Tibial nerve (tissue), 4 donors: ENCODE results near the gene DGKD. TPM values are rescaled to one million over a fixed set of nuclear protein-coding genes. Genes with fewer than 3 reads are reported as not detected.

Experiments
- DNase-seq, 2 donors: peaks; one replicate each; pipeline ENCODE4 v3.0.0-alpha.2; 2019; ENCODE audit warnings: low spot score in 2 of 2
- H3K27ac ChIP-seq, 4 donors: fragments of 200-600 bp; sonication (generic) in 3 of 4; one replicate each; pipeline ENCODE4 v1.5.1; 2017 to 2019; ENCODE audit warnings: mild to moderate bottlenecking in 1 of 4
- H3K27me3 ChIP-seq, 2 donors: fragments of 200-600 bp; sonication (generic) in 1 of 2; one replicate each; pipeline versions ENCODE4 v1.5.1 to v1.6.0; 2017 to 2019
- H3K36me3 ChIP-seq, 3 donors: fragments of 200-600 bp; sonication (generic); one replicate each; pipeline ENCODE4 v1.5.1; 2018 to 2019
- H3K4me1 ChIP-seq, 4 donors: fragments of 200-600 bp; sonication (generic) in 3 of 4; one replicate each; pipeline ENCODE4 v1.5.1; 2017 to 2019
- H3K4me3 ChIP-seq, 4 donors: fragments of 200-600 bp; sonication (generic) in 3 of 4; one replicate each; pipeline ENCODE4 v1.5.1; 2017 to 2019; ENCODE audit warnings: mild to moderate bottlenecking in 1 of 4, moderate library complexity in 1 of 4
- H3K9me3 ChIP-seq, 4 donors: fragments of 200-600 bp; sonication (generic) in 3 of 4; one replicate each; pipeline ENCODE4 v1.5.1; 2017 to 2019
- CTCF ChIP-seq, 5 experiments: fragments of 200-600 bp in 3 of 5; fragments of 450-650 bp in 2 of 5; sonication (generic) in 3 of 5; IDR thresholded peaks; one replicate each; pipeline ENCODE4 v1.5.1; 2016 to 2019; ENCODE audit warnings: antibody characterized with exemption in 5 of 5, mild to moderate bottlenecking in 3 of 5, moderate library complexity in 2 of 5
- EP300 ChIP-seq, 2 donors: sonication (generic); formaldehyde crosslinking; IDR thresholded peaks; one replicate each; pipeline ENCODE4 v1.6.1; 2017; ENCODE audit warnings: antibody characterized with exemption in 2 of 2, mild to moderate bottlenecking in 1 of 2
- POLR2A ChIP-seq, 2 donors: fragments of 450-650 bp; IDR thresholded peaks; one replicate each; pipeline ENCODE4 v1.6.1; 2017; ENCODE audit warnings: antibody characterized with exemption in 2 of 2, mild to moderate bottlenecking in 2 of 2, moderate library complexity in 2 of 2
- WGBS, 2 donors: methylation state at CpG; one replicate each; pipeline ENCODE4 v1.1.5; 2018; 5-methylcytosine and 5-hydroxymethylcytosine counted together
- total RNA-seq, 4 donors: library from RNA; depleted of rRNA; stranded (reverse); fragments of >200 nt; gene quantifications; one replicate each; pipeline ENCODE4 v1.1.0, GENCODE V29; 2016

DGKD gene
- total RNA-seq, 4 donors from 2014 or later, result 6.5 to 11.7 (median 7.4) TPM

- H3K4me3 ChIP-seq, result no peak overlapping the region
Measured at GRCh38 chr2:233481368-233482142, 127.3 kb downstream of the DGKD start.

GRCh38 chr2:233482616-233483015 lies 128.3 kb downstream of the DGKD start:
- peaks cover 0 to 15% (median 2%) of the 10 kb centered on the region in 4 donors for H3K4me1 ChIP-seq
- no peak for TF ChIP-seq CTCF (IDR thresholded peaks at IDR 0.05)
- TF ChIP-seq EP300 (IDR thresholded peaks at IDR 0.05), result no peak
- TF ChIP-seq POLR2A (IDR thresholded peaks at IDR 0.05), result no peak
- H3K27ac ChIP-seq, result no peak overlapping the region

More at GRCh38 chr2:233481368-233482142, 127.3 kb downstream of the DGKD start:
- Histone ChIP-seq H3K4me1 (peaks cover 0 to 5% (median under 1%) of the 10 kb centered on the region in 4 donors), H3K27me3 (no peaks in the 10 kb centered on the region), H3K36me3 (peaks cover 0 to 100% (median 11%) of the 10 kb centered on the region in 3 donors), H3K9me3 (no peaks in the 10 kb centered on the region), H3K27ac (no peak overlapping the region)
- DNase-seq, result no peak
- no peak for TF ChIP-seq CTCF (IDR thresholded peaks at IDR 0.05)
- no peak for TF ChIP-seq POLR2A (IDR thresholded peaks at IDR 0.05)
- no peak for TF ChIP-seq EP300 (IDR thresholded peaks at IDR 0.05)
- WGBS, 2 donors, result 74 to 81% methylated on average over 22 of the region's 22 CpGs

DNA sequence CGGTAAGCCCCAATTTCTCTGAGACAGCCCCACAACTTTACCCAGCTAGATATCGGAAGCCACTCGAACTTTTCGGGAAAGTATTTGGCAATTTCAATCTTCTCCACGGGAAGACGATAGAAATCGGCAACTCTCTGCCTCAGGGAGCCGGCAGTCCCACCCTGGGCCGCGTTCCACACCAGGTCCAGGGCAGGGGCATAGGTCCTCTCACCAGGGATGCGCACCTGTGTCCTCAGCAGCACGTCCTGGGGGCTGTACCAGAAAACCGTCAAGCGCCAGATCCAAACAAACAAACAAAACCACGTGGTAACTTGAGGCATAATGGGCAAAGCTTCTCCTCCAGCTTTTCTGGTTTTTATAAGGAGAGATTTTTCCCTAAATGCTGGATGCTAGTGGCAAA lies 131.4 kb downstream of the DGKD start:
- WGBS, 2 donors, result 86 to 93% methylated on average over 15 of the region's 15 CpGs
- Histone ChIP-seq H3K36me3 (peaks cover 0 to 87% (median 4%) of the 10 kb centered on the region in 3 donors), H3K27ac (no peak overlapping the region), H3K4me3 (no peak overlapping the region), H3K9me3 (no peaks in the 10 kb centered on the region), H3K27me3 (no peaks in the 10 kb centered on the region), H3K4me1 (peaks cover 0 to 39% (median 8%) of the 10 kb centered on the region in 4 donors)
- TF ChIP-seq EP300 (IDR thresholded peaks at IDR 0.05) (no peak), CTCF (IDR thresholded peaks at IDR 0.05) (no peak), POLR2A (IDR thresholded peaks at IDR 0.05) (no peak)
- DNase-seq, result no peak

More at GRCh38 chr2:233482616-233483015, 128.3 kb downstream of the DGKD start:
- H3K36me3 ChIP-seq, result peaks cover 0 to 93% (median 4%) of the 10 kb centered on the region in 3 donors
- no peaks in the 10 kb centered on the region for H3K27me3 ChIP-seq
- H3K9me3 ChIP-seq, result no peaks in the 10 kb centered on the region
- H3K4me3 ChIP-seq, result no peak overlapping the region
- no peak for DNase-seq
- WGBS, 2 donors, result 73 to 80% methylated on average over 4 to 5 of the region's 5 CpGs

DNA sequence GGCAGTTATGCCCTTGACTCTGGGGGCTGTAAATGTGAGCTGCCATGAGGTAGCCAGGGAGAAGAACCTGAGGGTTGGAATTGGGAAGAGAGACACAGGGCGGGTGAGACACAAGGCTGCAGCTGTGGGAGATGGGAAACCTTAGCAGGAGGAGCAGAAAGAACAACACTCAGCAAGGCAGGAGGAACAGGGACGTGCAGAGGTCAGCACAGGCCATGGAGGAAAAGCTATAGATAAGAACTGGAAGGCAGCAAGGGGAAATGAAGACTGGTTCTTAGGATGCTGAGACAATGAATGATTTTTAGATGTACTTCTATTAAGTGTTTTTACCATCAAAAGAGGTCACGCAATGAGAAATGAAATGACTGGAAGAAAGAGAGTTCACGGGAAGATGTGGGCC lies 132.1 kb downstream of the DGKD start:
- Histone ChIP-seq H3K4me3 (no peak overlapping the region), H3K27me3 (no peaks in the 10 kb centered on the region), H3K36me3 (peaks cover 0 to 87% (median 4%) of the 10 kb centered on the region in 3 donors), H3K9me3 (no peaks in the 10 kb centered on the region), H3K4me1 (peaks cover 0 to 45% (median 8%) of the 10 kb centered on the region in 4 donors), H3K27ac (peak overlapping the region in 2 of 4 donors; percentile 66 to 89)
- WGBS, 2 donors, result 73 to 78% methylated on average over 4 of the region's 4 CpGs
- DNase-seq, result no peak
- no peak for TF ChIP-seq EP300 (IDR thresholded peaks at IDR 0.05)
- no peak for TF ChIP-seq CTCF (IDR thresholded peaks at IDR 0.05)
- TF ChIP-seq POLR2A (IDR thresholded peaks at IDR 0.05), result no peak
